ENCODE measurements around the gene VPS52. TPM values are rescaled to one million over a fixed set of nuclear protein-coding genes. Genes with fewer than 3 reads are reported as not detected.

Gene VPS52
- total and polyA plus RNA-seq, 9 of the 15 experiments (the other 6 are each of a cell fraction or from before 2014, with no cell fraction given): 24.4 to 103 (median 40.2) TPM

DNA sequence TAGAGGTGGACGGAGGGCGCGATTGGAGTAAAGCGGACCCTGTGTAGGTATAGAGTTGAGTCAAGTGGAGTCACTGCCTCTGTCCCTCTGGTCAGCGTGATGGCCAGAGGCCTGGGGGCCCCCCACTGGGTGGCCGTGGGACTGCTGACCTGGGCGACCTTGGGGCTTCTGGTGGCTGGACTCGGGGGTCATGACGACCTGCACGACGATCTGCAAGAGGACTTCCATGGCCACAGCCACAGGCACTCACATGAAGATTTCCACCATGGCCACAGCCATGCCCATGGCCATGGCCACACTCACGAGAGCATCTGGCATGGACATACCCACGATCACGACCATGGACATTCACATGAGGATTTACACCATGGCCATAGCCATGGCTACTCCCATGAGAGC is 70.5 kb downstream of the VPS52 start (continued):
- TF ChIP-seq FOXO4 (CRISPR knock-in tag; IDR thresholded peaks at IDR 0.05) (no peak), CSDE1 (IDR thresholded peaks at IDR 0.05) (no peak), MAFF (IDR thresholded peaks at IDR 0.05; ENCODE audit: low read length) (no peak), ZNF431 (CRISPR knock-in tag; IDR thresholded peaks at IDR 0.05) (no peak), HIVEP1 (CRISPR knock-in tag; IDR thresholded peaks at IDR 0.05) (no peak), ETV1 (tag; conservative IDR thresholded peaks at IDR 0.05; ENCODE audit: low read depth) (no peak), SPI1 (IDR thresholded peaks at IDR 0.05; ENCODE audit: borderline replicate concordance, low read depth, low read length) (no peak), ZNF232 (CRISPR knock-in tag; IDR thresholded peaks at IDR 0.05) (no peak), CCNT2 (IDR thresholded peaks at IDR 0.05; ENCODE audit: borderline replicate concordance, extremely low read depth, insufficient read length, low read depth, low read length) (no peak), POLR2A (conservative IDR thresholded peaks at IDR 0.05) (no peak), NFATC3 (IDR thresholded peaks at IDR 0.05) (no peak), KDM5B (IDR thresholded peaks at IDR 0.05; ENCODE audit: insufficient replicate concordance, low read depth, low read length) (no peak), ZNF280A (IDR thresholded peaks at IDR 0.05; ENCODE audit: low read depth, partially characterized antibody) (no peak), ZNF143 (CRISPR knock-in tag; IDR thresholded peaks at IDR 0.05) (no peak; the same call in 1 of the 2 replicates), SIN3B (IDR thresholded peaks at IDR 0.05; ENCODE audit: low read depth) (no peak), GTF2B (IDR thresholded peaks at IDR 0.05; ENCODE audit: extremely low read depth, insufficient read length) (no peak), BCL6 (CRISPR knock-in tag; IDR thresholded peaks at IDR 0.05) (no peak), SRF (CRISPR knock-in tag; IDR thresholded peaks at IDR 0.05) (no peak), CAMTA2 (CRISPR knock-in tag; conservative IDR thresholded peaks at IDR 0.05) (no peak), CBFB (CRISPR knock-in tag; IDR thresholded peaks at IDR 0.05) (no peak), STAT5A (IDR thresholded peaks at IDR 0.05; ENCODE audit: borderline replicate concordance, low read length) (no peak)
- TF ChIP-seq, protein P1, sequence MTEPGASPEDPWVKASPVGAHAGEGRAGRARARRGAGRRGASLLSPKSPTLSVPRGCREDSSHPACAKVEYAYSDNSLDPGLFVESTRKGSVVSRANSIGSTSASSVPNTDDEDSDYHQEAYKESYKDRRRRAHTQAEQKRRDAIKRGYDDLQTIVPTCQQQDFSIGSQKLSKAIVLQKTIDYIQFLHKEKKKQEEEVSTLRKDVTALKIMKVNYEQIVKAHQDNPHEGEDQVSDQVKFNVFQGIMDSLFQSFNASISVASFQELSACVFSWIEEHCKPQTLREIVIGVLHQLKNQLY (CRISPR knock-in tag; conservative IDR thresholded peaks at IDR 0.05): no peak
